GM15510 (cell line): ENCODE measurements around the gene ARHGAP15.

Experiments
- POLR2A ChIP-seq: IDR thresholded peaks from 3 replicates; pipeline ENCODE4 v1.6.1; 2011; ENCODE audit warnings: borderline replicate concordance; ENCODE audit not compliant: insufficient read length; ENCODE audit errors: extremely low read depth

The ARHGAP15 gene

GRCh38 chr2:143524119-143524553, 394.9 kb downstream of the ARHGAP15 start:
- TF ChIP-seq POLR2A = no peak

- TF ChIP-seq POLR2A = no peak
Measured at GRCh38 chr2:143524559-143525401, 395.6 kb downstream of the ARHGAP15 start.

- TF ChIP-seq POLR2A = no peak
Measured at GRCh38 chr2:143525402-143525860, 396.2 kb downstream of the ARHGAP15 start.

GRCh38 chr2:143526498-143526897, 397.3 kb downstream of the ARHGAP15 start:
- TF ChIP-seq POLR2A = no peak

GRCh38 chr2:143528021-143528420, 398.8 kb downstream of the ARHGAP15 start:
- no peak for TF ChIP-seq POLR2A

- no peak for TF ChIP-seq POLR2A
Measured at GRCh38 chr2:143529118-143529720, 400.0 kb downstream of the ARHGAP15 start.

GRCh38 chr2:143530758-143531157, 401.5 kb downstream of the ARHGAP15 start:
- no peak for TF ChIP-seq POLR2A

GRCh38 chr2:143532061-143532460, 402.8 kb downstream of the ARHGAP15 start:
- TF ChIP-seq POLR2A = no peak

- no peak for TF ChIP-seq POLR2A
Measured at GRCh38 chr2:143533846-143534245, 404.6 kb downstream of the ARHGAP15 start.

GRCh38 chr2:143535802-143536201, 406.6 kb downstream of the ARHGAP15 start:
- no peak for TF ChIP-seq POLR2A

GRCh38 chr2:143545059-143545948, 416.1 kb downstream of the ARHGAP15 start:
- TF ChIP-seq POLR2A = no peak

- TF ChIP-seq POLR2A = no peak
Measured at GRCh38 chr2:143545949-143546255, 416.7 kb downstream of the ARHGAP15 start.

- TF ChIP-seq POLR2A = no peak
Measured at GRCh38 chr2:143548032-143548431, 418.8 kb downstream of the ARHGAP15 start.

GRCh38 chr2:143550500-143550899, 421.3 kb downstream of the ARHGAP15 start:
- TF ChIP-seq POLR2A = no peak
